MM.1S (cell line): Measurements from ENCODE around the gene GSN.

Source experiments
- CTCF ChIP-seq: fragments of 300-600 bp; sonication (generic); IDR thresholded peaks from 2 replicates; pipeline ENCODE4 v1.5.1; 2016; ENCODE audit warnings: antibody characterized with exemption, low read length, mixed read lengths
- EZH2 ChIP-seq: fragments of 300-600 bp; sonication (generic); optimal IDR thresholded peaks from 2 replicates; pipeline ENCODE3; 2017; ENCODE audit warnings: low read depth, mild to moderate bottlenecking, antibody characterized with exemption, low read length, mixed read lengths

GRCh38 chr9:121218357-121219027, 49.5 kb upstream of the GSN start:
- TF ChIP-seq CTCF (no peak), EZH2 (no peak)
